ENCODE data around the gene AP2A1.
"Not testable (repeated sequence)": the region's sequence is repeated elsewhere in the genome, so short reads cannot be mapped to it uniquely, and the experiment has no call there.

Gene AP2A1

DNA sequence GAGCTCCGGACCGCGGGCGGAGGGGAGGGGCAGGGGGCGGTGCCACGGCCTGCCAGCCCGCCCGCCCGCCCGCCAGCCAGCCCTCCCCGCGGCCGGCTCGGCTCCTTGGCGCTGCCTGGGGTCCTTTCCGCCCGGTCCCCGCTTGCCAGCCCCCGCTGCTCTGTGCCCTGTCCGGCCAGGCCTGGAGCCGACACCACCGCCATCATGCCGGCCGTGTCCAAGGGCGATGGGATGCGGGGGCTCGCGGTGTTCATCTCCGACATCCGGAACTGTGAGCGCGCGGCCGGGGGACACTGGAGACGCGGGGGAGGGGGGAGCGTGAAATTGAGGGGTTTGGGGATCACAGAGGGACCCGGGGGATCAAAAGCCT is at the start of gene AP2A1:
Gene AP2A1, plus strand, starts transcription at position 72 of the 370 bp plus-strand sequence. Its CDS starts 133 bp downstream, at position 205.
- no peaks in the 10 kb centered on the region for H3K27me3 ChIP-seq (ENCODE audit: insufficient read depth, low read length)
- H3K4me3 ChIP-seq (ENCODE audit: low read depth, low read length), result peak within 1 kb of the TSS; percentile 93
- peaks cover 42% of the 10 kb centered on the region for H3K79me2 ChIP-seq (ENCODE audit: control insufficient read depth, insufficient read depth, low read length, unreplicated experiment)
- peaks cover 7% of the 10 kb centered on the region for H3K4me1 ChIP-seq (ENCODE audit: control insufficient read depth, insufficient read depth, low read length, unreplicated experiment)
- peak within 1 kb of the TSS; percentile 98 for H3K27ac ChIP-seq (ENCODE audit: low read depth, low read length)
- peak within 1 kb of the TSS; percentile 10 for H2AFZ ChIP-seq (ENCODE audit: low read length, unreplicated experiment)
- H3K36me3 ChIP-seq (ENCODE audit: insufficient read depth, low read length), result no peaks in the 10 kb centered on the region

DNA sequence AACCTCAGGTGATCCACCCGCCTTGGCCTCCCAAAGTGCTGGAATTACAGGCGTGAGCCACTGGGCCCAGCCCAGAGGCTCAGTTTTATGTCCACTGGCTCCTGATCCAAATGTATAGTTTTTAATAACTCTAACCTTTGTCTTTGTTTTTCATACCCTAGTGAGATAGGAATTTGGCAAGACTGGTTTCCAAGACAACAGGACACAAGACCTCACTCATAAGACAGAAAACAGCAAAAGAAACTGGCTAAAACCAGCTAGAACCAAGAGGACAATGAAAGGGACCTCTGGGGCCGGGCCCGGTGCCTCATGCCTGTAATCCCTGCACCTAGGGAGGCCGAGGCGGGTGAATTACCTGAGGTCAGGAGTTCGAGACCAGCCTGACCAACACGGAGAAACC is 48.3 kb upstream of the AP2A1 start:
- Histone ChIP-seq H2AFZ (ENCODE audit: low read length, unreplicated experiment) (no peak overlapping the region), H3K27me3 (ENCODE audit: insufficient read depth, low read length) (no peaks in the 10 kb centered on the region), H3K4me3 (ENCODE audit: low read depth, low read length) (no peak overlapping the region), H3K27ac (ENCODE audit: low read depth, low read length) (peak overlapping the region; percentile 47; the same call in 1 of the 2 replicates), H3K79me2 (ENCODE audit: control insufficient read depth, insufficient read depth, low read length, unreplicated experiment) (no peaks in the 10 kb centered on the region), H3K36me3 (ENCODE audit: insufficient read depth, low read length) (no peaks in the 10 kb centered on the region), H3K4me1 (ENCODE audit: control insufficient read depth, insufficient read depth, low read length, unreplicated experiment) (no peaks in the 10 kb centered on the region)

GRCh38 chr19:49718991-49719390 is 47.8 kb upstream of the AP2A1 start:
- Histone ChIP-seq H3K79me2 (ENCODE audit: control insufficient read depth, insufficient read depth, low read length, unreplicated experiment) (no peaks in the 10 kb centered on the region), H3K27me3 (ENCODE audit: insufficient read depth, low read length) (no peaks in the 10 kb centered on the region), H3K36me3 (ENCODE audit: insufficient read depth, low read length) (no peaks in the 10 kb centered on the region), H3K4me3 (ENCODE audit: low read depth, low read length) (no peak overlapping the region), H3K27ac (ENCODE audit: low read depth, low read length) (peak overlapping the region; percentile 47; the same call in 1 of the 2 replicates), H3K4me1 (ENCODE audit: control insufficient read depth, insufficient read depth, low read length, unreplicated experiment) (no peaks in the 10 kb centered on the region), H2AFZ (ENCODE audit: low read length, unreplicated experiment) (no peak overlapping the region)

DNA sequence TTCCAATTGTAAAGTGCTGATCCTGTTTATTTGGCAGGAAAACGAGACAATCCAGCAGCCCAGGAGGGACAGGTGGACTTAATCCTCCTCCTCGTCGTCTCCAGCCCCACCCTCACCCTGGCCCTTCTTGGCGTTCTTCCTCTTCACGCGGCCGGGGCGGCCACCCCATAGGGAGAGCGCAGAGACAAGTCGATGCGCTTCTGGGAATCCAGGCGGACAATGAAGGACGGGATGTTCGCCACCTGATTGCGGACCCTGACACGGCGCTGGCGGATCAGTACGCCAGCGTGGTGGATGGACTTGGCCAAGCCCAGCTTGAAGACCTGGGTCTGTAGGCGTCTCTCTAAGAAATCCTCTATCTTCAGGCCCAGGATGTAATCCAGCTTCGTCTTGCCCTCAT is 47.4 kb upstream of the AP2A1 start:
- H2AFZ ChIP-seq (ENCODE audit: low read length, unreplicated experiment); H3K4me1 ChIP-seq (ENCODE audit: control insufficient read depth, insufficient read depth, low read length, unreplicated experiment); H3K36me3 ChIP-seq (ENCODE audit: insufficient read depth, low read length): not testable (repeated sequence)

DNA sequence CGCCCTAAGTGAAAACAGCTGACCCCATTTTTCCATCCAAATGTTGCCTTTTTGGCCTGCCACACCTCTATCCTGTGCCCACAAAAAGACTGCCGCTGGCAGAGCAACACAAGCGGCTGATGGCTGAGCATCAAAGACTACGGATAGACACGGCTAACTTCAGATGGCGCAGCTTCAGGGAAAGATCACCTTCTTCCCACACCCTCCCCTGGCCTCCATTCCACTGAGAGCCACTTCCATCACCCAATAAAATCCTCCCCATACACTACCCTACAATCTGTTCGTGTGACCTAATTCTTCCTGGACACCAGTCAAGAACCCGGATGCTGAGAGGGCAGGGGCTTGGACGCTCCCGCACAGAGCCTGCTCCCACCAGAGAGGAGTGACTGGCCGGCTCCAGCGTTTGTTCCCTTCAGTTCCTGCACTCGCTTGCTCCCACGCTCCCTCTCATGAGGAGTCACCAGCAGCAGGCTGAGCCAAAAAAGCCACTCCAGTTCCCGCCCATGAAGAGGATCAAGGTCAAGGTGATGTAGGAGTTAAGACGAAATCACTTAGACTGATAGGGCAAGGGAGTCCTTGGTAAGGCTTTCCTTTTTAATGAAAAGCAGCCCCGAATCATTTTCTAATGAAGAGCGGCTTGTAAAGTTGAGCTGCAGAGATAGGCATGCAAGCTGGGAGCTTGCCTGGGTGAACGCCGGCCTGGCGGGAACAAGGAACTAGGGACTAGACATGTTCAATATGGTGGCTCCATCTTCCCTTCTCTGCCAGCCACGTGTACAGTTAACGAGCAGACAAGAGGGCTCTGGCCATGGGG is 39.4 kb upstream of the AP2A1 start:
- H3K4me1 ChIP-seq (ENCODE audit: control insufficient read depth, insufficient read depth, low read length, unreplicated experiment), result no peaks in the 10 kb centered on the region
- H3K27ac ChIP-seq (ENCODE audit: low read depth, low read length), result no peak overlapping the region
- no peak overlapping the region for H2AFZ ChIP-seq (ENCODE audit: low read length, unreplicated experiment)
- no peaks in the 10 kb centered on the region for H3K36me3 ChIP-seq (ENCODE audit: insufficient read depth, low read length)
- H3K4me3 ChIP-seq (ENCODE audit: low read depth, low read length), result no peak overlapping the region
- H3K27me3 ChIP-seq (ENCODE audit: insufficient read depth, low read length), result no peaks in the 10 kb centered on the region
- H3K79me2 ChIP-seq (ENCODE audit: control insufficient read depth, insufficient read depth, low read length, unreplicated experiment), result no peaks in the 10 kb centered on the region

More for the DNA sequence above, 47.4 kb upstream of the AP2A1 start:
- H3K27ac ChIP-seq (ENCODE audit: low read depth, low read length); H3K27me3 ChIP-seq (ENCODE audit: insufficient read depth, low read length); H3K79me2 ChIP-seq (ENCODE audit: control insufficient read depth, insufficient read depth, low read length, unreplicated experiment); H3K4me3 ChIP-seq (ENCODE audit: low read depth, low read length): not testable (repeated sequence)

DNA sequence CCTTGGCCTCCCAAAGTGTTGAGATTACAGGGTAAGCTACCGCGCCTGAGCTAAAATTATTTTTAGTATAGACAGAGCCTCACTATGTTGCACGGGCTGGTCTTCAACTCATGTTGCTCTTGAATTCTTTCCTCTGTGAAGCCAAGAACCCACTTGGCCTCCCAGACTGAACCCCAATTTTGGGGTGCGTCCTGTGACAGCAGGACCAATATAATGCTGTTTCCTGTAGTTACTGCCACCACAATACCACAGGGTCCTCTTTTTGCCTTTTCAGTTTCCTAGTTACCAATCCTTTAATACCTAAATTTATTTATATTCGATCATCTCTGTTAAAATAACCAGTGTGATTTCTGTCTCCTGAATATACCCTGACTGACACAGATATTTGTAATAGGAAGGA is 36.6 kb upstream of the AP2A1 start:
- H3K27me3 ChIP-seq (ENCODE audit: insufficient read depth, low read length), result no peaks in the 10 kb centered on the region
- H3K36me3 ChIP-seq (ENCODE audit: insufficient read depth, low read length), result no peaks in the 10 kb centered on the region
- H3K4me1 ChIP-seq (ENCODE audit: control insufficient read depth, insufficient read depth, low read length, unreplicated experiment), result no peaks in the 10 kb centered on the region
- no peak overlapping the region for H2AFZ ChIP-seq (ENCODE audit: low read length, unreplicated experiment)
- H3K27ac ChIP-seq (ENCODE audit: low read depth, low read length), result no peak overlapping the region
- no peak overlapping the region for H3K4me3 ChIP-seq (ENCODE audit: low read depth, low read length)
- no peaks in the 10 kb centered on the region for H3K79me2 ChIP-seq (ENCODE audit: control insufficient read depth, insufficient read depth, low read length, unreplicated experiment)

- H3K4me1 ChIP-seq (ENCODE audit: control insufficient read depth, insufficient read depth, low read length, unreplicated experiment), result no peaks in the 10 kb centered on the region
- no peak overlapping the region for H2AFZ ChIP-seq (ENCODE audit: low read length, unreplicated experiment)
- no peaks in the 10 kb centered on the region for H3K79me2 ChIP-seq (ENCODE audit: control insufficient read depth, insufficient read depth, low read length, unreplicated experiment)
- no peaks in the 10 kb centered on the region for H3K27me3 ChIP-seq (ENCODE audit: insufficient read depth, low read length)
- H3K27ac ChIP-seq (ENCODE audit: low read depth, low read length), result no peak overlapping the region
- no peak overlapping the region for H3K4me3 ChIP-seq (ENCODE audit: low read depth, low read length)
- H3K36me3 ChIP-seq (ENCODE audit: insufficient read depth, low read length), result no peaks in the 10 kb centered on the region
Measured at GRCh38 chr19:49738268-49738667, 28.5 kb upstream of the AP2A1 start.

DNA sequence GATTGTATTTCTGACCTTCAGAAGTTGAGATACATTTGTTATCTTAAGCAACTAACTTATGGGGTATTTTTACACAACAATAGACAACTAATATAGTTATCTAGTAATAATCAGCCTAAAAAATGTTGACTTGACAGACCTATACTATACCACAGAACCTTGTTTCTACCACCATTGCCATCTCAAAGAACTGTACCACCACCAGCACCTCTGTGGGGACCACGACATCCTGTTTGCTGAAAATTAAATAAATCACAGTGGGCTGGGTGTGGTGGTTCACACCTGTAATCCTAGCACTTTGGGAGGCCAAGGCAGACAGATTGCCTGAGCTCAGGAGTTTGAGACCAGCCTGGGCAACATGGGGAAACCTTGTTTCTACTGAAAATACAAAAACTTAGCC is 27.7 kb upstream of the AP2A1 start:
- H3K4me1 ChIP-seq (ENCODE audit: control insufficient read depth, insufficient read depth, low read length, unreplicated experiment), result no peaks in the 10 kb centered on the region
- H2AFZ ChIP-seq (ENCODE audit: low read length, unreplicated experiment), result no peak overlapping the region
- no peaks in the 10 kb centered on the region for H3K27me3 ChIP-seq (ENCODE audit: insufficient read depth, low read length)
- no peak overlapping the region for H3K4me3 ChIP-seq (ENCODE audit: low read depth, low read length)
- no peaks in the 10 kb centered on the region for H3K36me3 ChIP-seq (ENCODE audit: insufficient read depth, low read length)
- no peaks in the 10 kb centered on the region for H3K79me2 ChIP-seq (ENCODE audit: control insufficient read depth, insufficient read depth, low read length, unreplicated experiment)
- no peak overlapping the region for H3K27ac ChIP-seq (ENCODE audit: low read depth, low read length)

DNA sequence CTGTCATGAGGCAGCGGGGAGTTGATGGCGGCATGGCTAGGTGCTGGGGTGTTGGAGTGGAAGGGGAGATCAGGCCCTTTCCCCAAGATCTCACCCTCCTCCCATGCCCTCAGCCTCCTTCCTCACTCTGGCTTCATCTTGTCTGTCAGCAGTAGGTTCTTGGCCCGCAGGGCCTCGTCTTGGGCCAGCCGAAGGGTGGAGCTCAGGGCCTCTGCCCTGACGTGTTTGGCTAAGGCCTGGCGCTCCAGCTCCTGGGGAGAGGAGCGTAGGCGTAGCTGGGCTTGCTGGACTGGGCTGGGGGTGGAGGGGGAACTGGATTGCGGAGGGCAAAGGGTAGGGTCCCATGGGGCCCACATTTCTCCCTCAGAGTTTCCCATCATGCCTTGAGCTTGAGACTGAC is 26.9 kb upstream of the AP2A1 start:
- Histone ChIP-seq H3K27me3 (ENCODE audit: insufficient read depth, low read length) (no peaks in the 10 kb centered on the region), H2AFZ (ENCODE audit: low read length, unreplicated experiment) (no peak overlapping the region), H3K79me2 (ENCODE audit: control insufficient read depth, insufficient read depth, low read length, unreplicated experiment) (no peaks in the 10 kb centered on the region), H3K27ac (ENCODE audit: low read depth, low read length) (no peak overlapping the region), H3K4me3 (ENCODE audit: low read depth, low read length) (no peak overlapping the region), H3K36me3 (ENCODE audit: insufficient read depth, low read length) (no peaks in the 10 kb centered on the region), H3K4me1 (ENCODE audit: control insufficient read depth, insufficient read depth, low read length, unreplicated experiment) (no peaks in the 10 kb centered on the region)

DNA sequence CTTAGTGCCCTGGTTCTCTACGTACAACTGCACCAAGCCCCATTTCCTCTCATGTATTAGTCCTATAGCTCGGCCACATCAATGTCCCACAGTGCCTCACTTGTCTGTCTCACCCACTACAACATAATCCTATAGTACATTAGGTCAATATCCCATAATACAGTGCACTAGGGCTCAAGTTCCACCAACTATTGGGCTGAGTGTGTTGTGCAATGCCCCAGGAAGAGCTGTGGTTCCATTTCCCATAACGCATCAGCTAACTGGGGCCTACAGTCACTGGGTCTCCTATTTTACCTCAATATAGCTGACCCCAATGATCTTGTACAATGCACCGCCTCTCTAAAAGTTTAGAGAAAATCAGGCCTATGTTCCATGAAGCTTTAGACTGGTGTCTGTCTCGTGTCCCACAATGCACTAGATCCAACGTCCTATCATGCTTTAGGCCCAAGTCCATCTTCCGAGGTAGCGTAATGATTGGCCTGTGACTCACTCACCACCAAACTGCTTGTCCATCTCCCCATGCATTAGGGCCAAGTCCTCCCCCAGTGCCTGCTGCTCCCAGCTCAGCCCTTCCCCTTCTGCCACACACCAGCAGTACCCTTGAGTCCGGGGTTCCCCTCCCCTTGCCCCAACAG is 25.5 kb upstream of the AP2A1 start:
- H3K27ac ChIP-seq (ENCODE audit: low read depth, low read length), result no peak overlapping the region
- no peaks in the 10 kb centered on the region for H3K79me2 ChIP-seq (ENCODE audit: control insufficient read depth, insufficient read depth, low read length, unreplicated experiment)
- no peaks in the 10 kb centered on the region for H3K4me1 ChIP-seq (ENCODE audit: control insufficient read depth, insufficient read depth, low read length, unreplicated experiment)
- no peaks in the 10 kb centered on the region for H3K36me3 ChIP-seq (ENCODE audit: insufficient read depth, low read length)
- H3K4me3 ChIP-seq (ENCODE audit: low read depth, low read length), result no peak overlapping the region
- no peak overlapping the region for H2AFZ ChIP-seq (ENCODE audit: low read length, unreplicated experiment)
- H3K27me3 ChIP-seq (ENCODE audit: insufficient read depth, low read length), result no peaks in the 10 kb centered on the region

GRCh38 chr19:49744946-49745381 is 21.8 kb upstream of the AP2A1 start:
- Histone ChIP-seq H3K4me3 (ENCODE audit: low read depth, low read length) (no peak overlapping the region), H3K36me3 (ENCODE audit: insufficient read depth, low read length) (no peaks in the 10 kb centered on the region), H3K27ac (ENCODE audit: low read depth, low read length) (no peak overlapping the region), H3K79me2 (ENCODE audit: control insufficient read depth, insufficient read depth, low read length, unreplicated experiment) (no peaks in the 10 kb centered on the region), H3K27me3 (ENCODE audit: insufficient read depth, low read length) (no peaks in the 10 kb centered on the region), H2AFZ (ENCODE audit: low read length, unreplicated experiment) (no peak overlapping the region), H3K4me1 (ENCODE audit: control insufficient read depth, insufficient read depth, low read length, unreplicated experiment) (no peaks in the 10 kb centered on the region)

All from ACC112 (cell line).